ENCODE results near the gene KDM4B. TPM values are rescaled to one million over a fixed set of nuclear protein-coding genes. Genes with fewer than 3 reads are reported as not detected.
A peak's percentile ranks its signal among the peaks of the same experiment; 100 is the strongest.

The KDM4B gene
- total and polyA plus RNA-seq, 9 of the 15 experiments (the other 6 are each of a cell fraction or from before 2014, with no cell fraction given) = 0.21 to 29.9 (median 7.3) TPM

GRCh38 chr19:5012688-5013457 lies 44.0 kb downstream of the KDM4B start:
- H3K9ac ChIP-seq (ENCODE audit: insufficient read depth in 1 of 2, low read depth in 2 of 2, low read length in 2 of 2) = peak overlapping the region in 1 of 2 experiments; percentile 52; a peak in 2 of 4 replicates
- ATAC-seq (no peak), FAIRE-seq (no peak), DNase-seq (ENCODE audit: extremely low read depth in 1 of 4, low spot score in 3 of 4) (no peak)
- H2AFZ ChIP-seq (ENCODE audit: low read depth, low read length) = no peak overlapping the region
- H3K4me2 ChIP-seq (ENCODE audit: insufficient read depth, low read length) = no peak overlapping the region
- intact Hi-C loops (cut with micrococcal nuclease) (no loop called here), in situ Hi-C loops (cut with MboI) (no loop called here)
- H3K79me2 ChIP-seq (ENCODE audit: control insufficient read depth, insufficient read depth, low read length) = peaks cover 55% of the 10 kb centered on the region
- peaks cover 13% of the 10 kb centered on the region for H4K20me1 ChIP-seq (replicated peaks; ENCODE audit: control insufficient read depth, insufficient read depth, low read length)
- H3K4me3 ChIP-seq = no peak overlapping the region
- H3K27ac ChIP-seq (ENCODE audit: extremely low read depth, low read depth, low read length) = no peak overlapping the region
- H3K9me3 ChIP-seq (replicated peaks; ENCODE audit: control insufficient read depth, insufficient read depth, low read depth, low read length) = no peaks in the 10 kb centered on the region
- POLR2A ChIA-PET = interaction anchor here (0.6 kb wide), 2 partner anchors 42 to 576 kb away, joined by 3 read pairs; no protein-coding TSS in a partner anchor
- WGBS (ENCODE audit: insufficient coverage, low coverage, missing lambda C conversion rate) = 87% methylated on average over 21 of the region's 25 CpGs
- no peaks in the 10 kb centered on the region for H3K27me3 ChIP-seq (ENCODE audit: control insufficient read depth in 2 of 2, insufficient read depth in 2 of 2, low read length in 2 of 2)
- peaks cover 9% of the 10 kb centered on the region for H3K9me1 ChIP-seq (ENCODE audit: control insufficient read depth, insufficient read depth, low read length)
- TF ChIP-seq ZNF76 (CRISPR knock-in tag; IDR thresholded peaks at IDR 0.05; ENCODE audit: borderline replicate concordance) (no peak), MLX (CRISPR knock-in tag; conservative IDR thresholded peaks at IDR 0.05) (no peak), ZNF124 (CRISPR knock-in tag; IDR thresholded peaks at IDR 0.05) (no peak), FIP1L1 (IDR thresholded peaks at IDR 0.05; ENCODE audit: low read depth, low read length, poor library complexity, severe bottlenecking) (no peak)
- CTCF ChIA-PET (ENCODE audit: low intra/inter-chr PET ratio) = no interaction called here
- H3K36me3 ChIP-seq (ENCODE audit: control insufficient read depth, insufficient read depth, low read length) = peaks cover 16% of the 10 kb centered on the region; the same call in 2 of the 3 replicates
- peaks cover 0 to 29% of the 10 kb centered on the region in 2 experiments; a peak in 2 of 5 replicates for H3K4me1 ChIP-seq (replicated peaks in 1 of 2; ENCODE audit: control insufficient read depth in 2 of 2, insufficient read depth in 2 of 2, low read length in 2 of 2)
- no TSS peak for BruUV-seq (replicated peaks)
